Kidney epithelial cell (primary cell): ENCODE results near the gene CRHR1. TPM values are rescaled to one million over a fixed set of nuclear protein-coding genes. Genes with fewer than 3 reads are reported as not detected.

Experiments
- DNase-seq: peaks from one replicate; pipeline ENCODE4 v3.0.0-alpha.2; 2010; ENCODE audit warnings: low read depth
- H3K27me3 ChIP-seq: 2 replicates; pipeline ENCODE4 v1.6.0; 2011; ENCODE audit warnings: low read length; ENCODE audit not compliant: control insufficient read depth, insufficient read depth
- H3K36me3 ChIP-seq: 2 replicates; pipeline ENCODE4 v1.5.1; 2011; ENCODE audit warnings: low read length; ENCODE audit not compliant: control insufficient read depth, insufficient read depth
- H3K4me3 ChIP-seq: 2 replicates; pipeline ENCODE4 v1.5.1; 2011; ENCODE audit warnings: low read depth, mild to moderate bottlenecking, control low read depth, low read length
- CTCF ChIP-seq: IDR thresholded peaks from 2 replicates; pipeline ENCODE4 v1.5.1; 2011; ENCODE audit warnings: mild to moderate bottlenecking, moderate library complexity, low read length, control low read depth, inconsistent platforms; ENCODE audit not compliant: insufficient read depth, poor library complexity, severe bottlenecking
- total RNA-seq: library from RNA; depleted of rRNA; stranded (reverse); fragments of >200 nt; gene quantifications from 2 replicates; pipeline ENCODE4 v1.2.3, GENCODE V29; 2015

Gene CRHR1
- total RNA-seq, 1 donor from 2014 or later = not detected

- TF ChIP-seq CTCF = no peak
- peaks cover 15% of the 10 kb centered on the region for H3K27me3 ChIP-seq
- H3K36me3 ChIP-seq = no peaks in the 10 kb centered on the region
- no peak overlapping the region for H3K4me3 ChIP-seq
- no peak for DNase-seq
Measured at GRCh38 chr17:45847747-45848146, 63.6 kb downstream of the CRHR1 start.

GRCh38 chr17:45848405-45848804, 64.3 kb downstream of the CRHR1 start:
- TF ChIP-seq CTCF = no peak
- no peak for DNase-seq
- Histone ChIP-seq H3K27me3 (peaks cover 17% of the 10 kb centered on the region), H3K36me3 (no peaks in the 10 kb centered on the region), H3K4me3 (no peak overlapping the region)

- no peak for TF ChIP-seq CTCF
- peaks cover 17% of the 10 kb centered on the region for H3K27me3 ChIP-seq
- H3K36me3 ChIP-seq = no peaks in the 10 kb centered on the region
- DNase-seq = no peak
- H3K4me3 ChIP-seq = no peak overlapping the region
Measured at GRCh38 chr17:45848868-45849535, 64.9 kb downstream of the CRHR1 start.

GRCh38 chr17:45849536-45849990, 65.4 kb downstream of the CRHR1 start:
- no peak for DNase-seq
- Histone ChIP-seq H3K36me3 (no peaks in the 10 kb centered on the region), H3K4me3 (no peak overlapping the region), H3K27me3 (peaks cover 17% of the 10 kb centered on the region)
- TF ChIP-seq CTCF = no peak

GRCh38 chr17:45850011-45850410, 65.9 kb downstream of the CRHR1 start:
- Histone ChIP-seq H3K4me3 (no peak overlapping the region), H3K27me3 (peaks cover 17% of the 10 kb centered on the region), H3K36me3 (no peaks in the 10 kb centered on the region)
- TF ChIP-seq CTCF = no peak
- no peak for DNase-seq

- no peak overlapping the region for H3K4me3 ChIP-seq
- no peak for TF ChIP-seq CTCF
- no peaks in the 10 kb centered on the region for H3K36me3 ChIP-seq
- peaks cover 17% of the 10 kb centered on the region for H3K27me3 ChIP-seq
- DNase-seq = no peak
Measured at GRCh38 chr17:45850468-45850867, 66.3 kb downstream of the CRHR1 start.
